Measurements from ENCODE around the gene TGFBR3L.
"Not testable (repeated sequence)": the region's sequence is repeated elsewhere in the genome, so short reads cannot be mapped to it uniquely, and the experiment has no call there.

The TGFBR3L gene

DNA sequence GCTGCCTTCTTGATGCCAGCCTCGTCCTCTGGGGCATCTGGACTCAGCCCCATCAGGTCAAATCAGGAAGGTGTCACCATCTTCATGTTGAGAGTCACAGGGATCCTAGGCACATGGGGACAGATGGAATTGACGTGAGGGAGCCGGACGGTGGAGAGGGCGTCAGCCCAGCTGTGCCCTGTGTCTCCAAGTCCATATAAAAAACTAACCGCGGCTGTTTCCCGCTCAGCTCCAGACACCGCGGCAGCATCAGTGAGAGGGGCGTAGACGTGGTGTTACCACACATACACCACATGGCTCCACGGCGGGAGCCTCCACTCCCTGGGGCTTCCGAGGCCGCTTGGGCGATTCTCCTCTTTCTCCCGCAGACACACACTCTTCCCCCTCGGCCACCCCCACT, 34.8 kb upstream of the TGFBR3L start:
- no peak for DNase-seq (ENCODE audit: low spot score)

DNA sequence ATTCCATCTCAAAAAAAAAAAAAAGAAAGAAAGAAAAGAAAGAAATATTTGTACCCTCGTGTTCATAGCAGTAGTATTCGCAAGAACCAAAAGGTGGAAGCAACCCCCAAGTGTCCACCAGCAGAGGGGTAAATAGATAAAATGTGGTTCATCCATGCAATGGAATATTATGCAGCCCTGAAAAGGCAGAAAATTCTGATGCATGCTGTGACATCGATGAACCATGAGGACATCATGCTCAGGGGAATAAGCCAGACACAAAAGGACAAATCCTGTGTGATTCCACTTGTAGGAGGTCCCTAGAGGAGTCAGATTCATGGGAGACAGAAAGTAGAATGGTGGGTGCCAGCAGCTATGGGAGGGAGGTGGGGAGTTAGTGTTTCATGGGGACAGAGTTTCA, 32.7 kb upstream of the TGFBR3L start:
- DNase-seq (ENCODE audit: low spot score): no peak

DNA sequence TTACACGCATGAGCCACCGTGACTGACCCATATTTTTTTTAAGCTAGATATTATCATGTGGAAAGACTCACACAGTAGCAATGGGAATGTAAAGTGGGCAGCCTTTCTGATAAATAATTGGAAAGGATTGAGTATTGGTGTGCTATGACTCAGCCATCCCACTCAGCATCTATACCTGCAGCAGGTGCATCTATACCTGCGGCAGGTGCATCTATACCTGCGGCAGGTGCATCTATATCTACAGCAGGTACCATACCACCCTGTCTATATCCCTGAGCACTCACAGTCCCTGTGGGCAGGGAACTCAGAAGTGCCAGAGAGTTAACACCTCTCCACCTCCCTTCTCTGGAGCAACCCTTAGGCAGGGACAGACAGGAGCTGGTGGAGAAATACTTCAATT, 31.5 kb upstream of the TGFBR3L start:
- DNase-seq (ENCODE audit: low spot score): no peak

DNA sequence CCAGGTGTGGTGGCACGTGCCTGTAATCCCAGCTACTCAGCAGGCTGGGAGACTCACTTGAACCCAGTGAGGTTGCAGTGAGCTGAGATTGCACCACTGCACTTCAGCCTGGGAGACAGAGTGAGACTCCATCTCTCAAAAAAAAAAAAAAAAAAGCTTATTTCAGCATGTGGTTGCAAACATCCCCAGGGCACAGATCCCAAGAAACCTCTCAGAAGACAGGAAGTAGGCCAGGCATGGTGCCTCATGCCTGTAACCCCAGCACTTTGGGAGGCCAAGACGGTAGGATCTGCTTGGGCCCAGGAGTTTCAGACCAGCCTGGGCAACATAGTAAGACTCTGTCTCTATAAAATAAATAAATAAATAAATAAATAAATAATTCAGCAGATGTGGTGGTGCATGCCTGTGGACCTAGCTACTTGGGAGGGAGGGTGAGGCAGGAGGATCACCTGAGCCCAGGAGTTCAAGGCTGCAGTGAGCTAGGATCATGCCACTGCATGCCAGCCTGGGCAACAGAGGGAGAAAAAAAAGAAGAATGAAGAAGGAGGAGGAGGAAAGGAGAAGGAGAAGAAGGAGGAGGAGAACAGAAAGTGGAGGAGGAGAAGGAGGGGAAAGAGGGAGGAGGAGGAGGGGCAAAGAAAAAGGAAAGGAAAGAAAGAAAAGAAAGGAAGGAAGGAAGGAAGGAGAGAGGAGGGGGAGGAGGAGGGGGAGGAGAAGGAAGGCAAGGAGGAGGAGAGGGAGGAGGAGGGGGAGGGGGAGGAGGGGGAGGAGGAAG, 30.6 kb upstream of the TGFBR3L start:
- DNase-seq (ENCODE audit: low spot score): no peak

DNA sequence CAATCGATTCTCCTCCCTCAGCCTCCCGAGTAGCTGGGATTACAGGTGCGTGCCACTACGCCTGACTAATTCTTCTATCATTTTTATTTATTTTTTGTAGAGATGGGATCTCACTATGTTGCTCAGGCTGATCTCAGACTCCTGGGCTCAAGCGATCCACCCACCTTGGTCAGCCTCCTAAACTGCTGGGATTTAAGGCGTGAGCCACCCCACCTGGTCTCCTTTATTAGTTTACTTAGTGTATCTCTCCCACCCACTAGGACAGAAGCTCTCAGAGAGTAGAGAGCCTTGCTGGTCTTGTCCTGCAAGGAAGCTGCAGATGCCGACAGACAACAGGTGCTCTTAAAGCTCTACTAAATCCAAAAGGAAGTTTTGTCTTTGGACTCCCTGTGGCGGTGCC, 28.8 kb upstream of the TGFBR3L start:
- no peak for DNase-seq (ENCODE audit: low spot score)

DNA sequence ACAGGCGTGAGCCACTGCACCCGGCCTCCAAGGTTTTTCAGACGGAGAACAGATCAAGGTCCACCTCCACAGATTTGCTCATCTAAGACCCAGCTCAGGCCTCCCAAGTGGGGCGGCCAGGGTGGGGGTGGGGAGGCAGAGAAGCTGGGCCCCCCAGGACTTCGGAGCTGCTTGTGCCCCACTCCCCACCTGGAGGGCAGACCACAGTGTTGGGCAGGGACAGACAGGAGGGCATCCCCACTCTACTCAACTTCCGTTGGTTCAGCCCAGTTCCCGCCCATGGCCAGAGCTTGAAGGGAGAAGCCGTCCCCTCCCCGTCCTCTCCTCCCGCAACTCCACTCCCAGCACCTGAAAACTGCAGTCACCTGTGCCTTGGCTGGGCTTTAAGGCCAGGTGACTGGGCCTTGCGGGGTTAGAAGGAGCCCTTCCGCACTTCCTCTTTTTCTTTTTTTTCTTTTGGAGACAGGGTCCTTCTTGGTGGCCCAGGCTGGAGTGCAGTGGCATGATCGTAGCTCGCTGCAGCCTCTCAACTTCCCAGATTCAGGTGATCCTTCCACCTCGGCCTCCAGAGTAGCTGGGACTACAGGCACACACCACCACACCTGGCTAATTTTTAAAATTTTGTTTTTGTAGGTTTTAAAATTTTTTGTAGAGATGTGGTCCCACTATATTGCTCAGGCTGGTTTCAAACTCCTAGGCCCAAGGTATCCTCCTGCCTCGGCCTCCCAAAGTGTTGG, 27.1 kb upstream of the TGFBR3L start:
- DNase-seq (ENCODE audit: low spot score): no peak

DNA sequence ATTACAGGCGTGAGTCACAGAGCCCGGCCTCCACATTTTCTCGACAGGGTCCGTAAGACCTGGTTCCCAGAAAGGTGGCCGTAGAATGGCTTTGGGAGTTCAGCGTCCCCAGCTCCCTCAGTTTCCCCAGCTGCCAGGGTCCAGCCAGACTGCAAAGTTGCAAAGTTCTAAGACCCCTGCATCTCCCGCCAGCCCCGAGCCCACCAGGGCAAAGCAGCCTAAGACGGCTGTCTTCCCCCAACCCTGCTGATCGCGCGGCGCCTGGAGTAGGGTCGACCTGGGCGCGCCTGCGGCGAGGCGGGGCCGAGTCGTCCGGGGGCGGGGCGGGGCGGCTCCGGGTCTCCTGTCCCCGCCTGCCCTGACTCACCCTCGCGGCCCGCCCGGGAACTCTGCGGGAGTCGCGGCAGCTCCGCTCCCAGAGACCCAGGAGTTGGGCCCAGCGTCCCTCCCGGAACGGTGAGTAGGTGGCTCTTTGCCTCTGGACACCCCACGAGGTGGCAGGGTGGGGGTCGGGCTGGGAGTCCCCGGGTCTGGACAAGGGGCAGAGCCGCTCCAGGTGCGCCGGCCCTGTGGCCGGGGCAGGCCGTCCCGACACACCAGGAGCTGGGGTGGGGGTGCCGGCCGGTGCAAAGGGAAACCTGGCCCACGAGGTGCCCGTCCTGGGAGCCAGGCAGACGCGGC, 26.3 kb upstream of the TGFBR3L start, which contains the start of gene LRRC8E:
LRRC8E (plus strand) TSS at position 366 of the 681 bp plus-strand sequence. CDS start 7,094 bp downstream, outside the sequence.
- no peak for DNase-seq (ENCODE audit: low spot score)

DNA sequence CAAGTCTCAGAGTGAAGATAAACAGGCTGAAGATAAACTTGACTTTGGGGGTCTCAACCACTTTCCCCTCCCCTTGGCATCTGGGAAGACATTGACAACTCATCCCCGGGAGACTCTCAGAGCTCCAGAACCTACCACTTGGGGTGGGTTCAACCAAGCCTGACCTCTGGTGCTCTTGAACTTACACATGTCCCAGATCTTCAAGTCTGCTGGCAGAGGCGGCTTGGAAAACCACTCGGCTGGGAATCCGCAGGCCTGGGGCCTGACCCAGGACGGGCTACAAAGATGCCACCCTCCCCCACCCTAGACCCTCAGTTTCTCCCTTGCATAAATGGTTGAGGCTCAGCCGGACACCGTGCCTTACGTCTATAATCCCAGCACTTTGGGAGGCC, 25.8 kb upstream of the TGFBR3L start:
- DNase-seq (ENCODE audit: low spot score): no peak

DNA sequence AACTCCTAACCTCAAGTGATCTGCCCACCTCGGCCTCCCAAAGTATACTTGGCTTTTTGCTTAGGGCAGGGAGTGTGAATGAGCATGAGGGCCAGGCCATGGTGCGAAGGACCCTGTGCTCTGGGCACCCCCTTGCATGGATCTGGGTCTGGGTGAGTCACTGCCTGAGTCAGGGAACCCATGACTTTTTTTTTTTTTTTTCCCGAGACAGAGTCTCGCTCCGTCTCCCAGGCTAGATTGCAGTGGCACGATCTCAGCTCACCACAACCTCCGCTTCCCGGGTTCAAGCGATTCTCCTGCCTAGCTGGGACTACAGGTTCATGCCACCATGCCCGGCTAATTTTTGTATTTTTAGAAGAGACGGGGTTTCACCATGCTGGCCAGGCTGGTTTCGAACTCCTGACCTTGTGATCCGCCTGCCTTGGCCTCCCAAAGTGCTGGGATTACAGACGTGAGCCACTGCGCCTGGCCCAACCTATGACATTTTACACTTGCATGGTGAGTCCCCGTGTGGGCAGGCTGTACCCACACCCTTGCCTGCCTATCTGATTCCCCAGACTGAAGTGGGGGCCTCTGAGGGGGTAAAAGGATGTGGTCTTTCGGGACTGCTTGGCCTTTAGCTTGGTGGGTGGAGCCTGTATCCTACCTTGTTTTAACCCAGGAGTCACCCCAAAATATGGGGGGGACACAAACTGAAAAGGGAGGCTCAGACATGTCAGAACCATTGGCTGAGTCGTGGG, 21.1 kb upstream of the TGFBR3L start:
- not testable (repeated sequence) for DNase-seq (ENCODE audit: low spot score)

DNA sequence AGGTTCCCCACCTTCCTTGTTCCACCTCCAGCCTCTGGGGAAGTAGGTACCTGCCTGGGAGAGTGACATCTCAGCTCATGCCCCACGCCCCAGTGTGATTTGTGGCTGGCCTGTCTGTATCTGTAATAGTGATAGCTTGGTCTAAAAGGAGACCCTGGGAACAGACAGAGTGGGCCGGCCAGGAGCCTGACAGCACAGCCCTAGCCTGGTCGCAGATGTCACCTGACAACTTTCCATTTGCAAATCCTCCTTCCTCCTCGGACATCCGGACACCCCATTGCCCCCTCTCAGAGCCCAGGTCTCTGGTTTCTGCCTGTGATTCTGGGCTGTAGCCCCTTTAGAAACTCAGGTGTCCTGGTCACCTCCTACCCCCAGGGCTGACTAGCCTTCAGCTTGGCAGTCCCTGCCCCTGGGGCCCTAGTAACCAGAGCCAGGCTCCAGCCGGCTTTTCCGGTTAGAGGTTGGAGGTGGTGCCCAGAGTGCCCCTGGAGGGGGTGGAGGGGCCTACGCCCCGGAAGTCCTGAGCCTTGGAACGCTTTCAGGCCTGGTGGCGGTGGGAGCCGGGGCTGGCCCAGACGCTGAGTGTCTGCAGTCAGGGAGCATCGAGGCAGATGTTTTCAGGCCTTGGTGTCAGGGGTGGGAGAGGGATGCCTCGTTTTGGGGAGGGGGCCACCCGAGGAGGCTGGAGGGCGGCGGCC, 19.9 kb upstream of the TGFBR3L start:
- DNase-seq (ENCODE audit: low spot score): no peak

DNA sequence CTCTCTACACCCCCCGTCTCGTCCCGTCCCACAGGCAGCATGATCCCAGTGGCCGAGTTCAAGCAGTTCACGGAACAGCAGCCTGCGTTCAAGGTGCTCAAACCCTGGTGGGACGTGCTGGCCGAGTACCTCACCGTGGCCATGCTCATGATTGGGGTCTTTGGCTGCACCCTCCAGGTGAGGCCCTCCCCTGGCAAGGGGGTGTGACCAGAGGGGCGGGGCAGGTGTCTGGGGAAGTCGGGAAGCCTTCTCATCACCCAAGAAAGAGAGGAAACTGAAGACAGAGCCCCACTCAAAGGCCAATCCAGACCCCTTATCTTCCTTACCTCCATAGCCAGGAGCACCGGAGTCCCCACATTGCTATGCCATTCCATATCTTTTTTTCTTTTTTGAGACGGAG, 19.1 kb upstream of the TGFBR3L start:
- DNase-seq (ENCODE audit: low spot score): no peak

DNA sequence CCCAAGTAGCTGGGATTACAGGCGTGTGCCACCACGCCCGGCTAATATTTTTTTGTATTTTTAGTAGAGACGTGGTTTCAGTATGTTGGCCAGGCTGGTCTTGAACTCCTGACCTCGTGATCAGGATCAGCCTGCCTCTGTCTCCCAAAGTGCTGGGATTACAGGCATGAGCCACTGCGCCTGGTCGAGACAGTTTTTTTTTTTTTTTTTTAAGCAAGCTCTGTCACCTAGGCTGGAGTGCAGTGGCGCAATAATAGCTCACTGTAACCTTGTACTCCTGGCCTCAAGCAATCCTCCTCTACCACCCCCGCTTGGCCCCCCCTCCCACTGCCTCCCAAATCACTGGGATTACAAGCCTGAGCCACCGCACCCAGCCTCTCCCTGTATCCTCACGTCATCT, 17.3 kb upstream of the TGFBR3L start:
- no peak for DNase-seq (ENCODE audit: low spot score)

DNA sequence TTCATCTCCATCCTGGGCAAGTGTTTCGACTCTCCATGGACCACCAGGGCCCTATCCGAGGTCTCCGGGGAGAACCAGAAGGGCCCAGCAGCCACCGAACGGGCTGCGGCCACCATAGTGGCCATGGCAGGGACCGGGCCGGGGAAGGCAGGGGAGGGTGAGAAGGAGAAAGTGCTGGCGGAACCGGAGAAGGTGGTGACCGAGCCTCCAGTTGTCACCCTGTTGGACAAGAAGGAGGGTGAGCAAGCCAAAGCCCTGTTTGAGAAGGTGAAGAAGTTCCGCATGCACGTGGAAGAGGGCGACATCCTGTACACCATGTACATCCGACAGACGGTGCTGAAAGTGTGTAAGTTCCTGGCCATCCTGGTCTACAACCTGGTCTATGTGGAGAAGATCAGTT, 15.7 kb upstream of the TGFBR3L start:
- DNase-seq (ENCODE audit: low spot score): no peak

DNA sequence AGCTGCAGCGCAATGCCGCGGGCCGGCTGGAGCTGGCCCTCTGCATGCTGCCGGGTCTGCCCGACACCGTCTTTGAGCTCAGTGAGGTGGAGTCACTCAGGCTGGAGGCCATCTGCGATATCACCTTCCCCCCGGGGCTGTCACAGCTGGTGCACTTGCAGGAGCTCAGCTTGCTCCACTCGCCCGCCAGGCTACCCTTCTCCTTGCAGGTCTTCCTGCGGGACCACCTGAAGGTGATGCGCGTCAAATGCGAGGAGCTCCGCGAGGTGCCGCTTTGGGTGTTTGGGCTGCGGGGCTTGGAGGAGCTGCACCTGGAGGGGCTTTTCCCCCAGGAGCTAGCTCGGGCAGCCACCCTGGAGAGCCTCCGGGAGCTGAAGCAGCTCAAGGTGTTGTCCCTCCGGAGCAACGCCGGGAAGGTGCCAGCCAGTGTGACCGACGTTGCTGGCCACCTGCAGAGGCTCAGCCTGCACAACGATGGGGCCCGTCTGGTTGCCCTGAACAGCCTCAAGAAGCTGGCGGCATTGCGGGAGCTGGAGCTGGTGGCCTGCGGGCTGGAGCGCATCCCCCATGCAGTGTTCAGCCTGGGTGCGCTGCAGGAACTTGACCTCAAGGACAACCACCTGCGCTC, 14.8 kb upstream of the TGFBR3L start:
- no peak for DNase-seq (ENCODE audit: low spot score)

DNA sequence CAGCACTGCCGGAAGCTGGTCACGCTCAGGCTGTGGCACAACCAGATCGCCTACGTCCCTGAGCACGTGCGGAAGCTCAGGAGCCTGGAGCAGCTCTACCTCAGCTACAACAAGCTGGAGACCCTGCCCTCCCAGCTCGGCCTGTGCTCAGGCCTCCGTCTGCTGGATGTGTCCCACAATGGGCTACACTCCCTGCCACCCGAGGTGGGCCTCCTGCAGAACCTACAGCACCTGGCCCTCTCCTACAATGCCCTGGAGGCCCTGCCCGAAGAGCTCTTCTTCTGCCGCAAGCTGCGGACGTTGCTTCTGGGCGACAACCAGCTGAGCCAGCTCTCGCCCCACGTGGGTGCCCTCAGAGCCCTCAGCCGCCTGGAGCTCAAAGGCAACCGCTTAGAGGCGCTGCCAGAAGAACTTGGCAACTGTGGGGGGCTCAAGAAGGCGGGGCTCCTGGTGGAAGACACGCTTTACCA, 14.2 kb upstream of the TGFBR3L start:
- no peak for DNase-seq (ENCODE audit: low spot score)

DNA sequence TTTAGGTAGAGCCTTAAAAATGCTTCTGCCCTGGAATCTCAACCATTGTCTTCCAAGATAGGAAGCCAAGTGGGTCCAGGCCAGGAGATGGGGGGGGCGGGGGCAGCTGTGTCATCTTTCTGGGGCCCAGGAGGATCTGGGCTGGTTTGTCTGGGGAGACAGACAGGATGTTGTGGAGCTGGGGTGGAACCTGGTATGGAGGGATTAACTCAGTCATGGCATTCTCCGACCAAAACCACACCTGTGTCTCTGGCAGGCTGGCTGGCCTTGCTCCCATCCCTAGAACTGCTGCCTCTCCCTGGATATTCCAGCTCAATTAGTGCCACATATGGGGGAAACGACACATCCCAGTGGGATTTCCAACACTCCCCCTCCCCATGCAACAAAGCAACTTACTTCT, 13.7 kb upstream of the TGFBR3L start:
- no peak for DNase-seq (ENCODE audit: low spot score)

DNA sequence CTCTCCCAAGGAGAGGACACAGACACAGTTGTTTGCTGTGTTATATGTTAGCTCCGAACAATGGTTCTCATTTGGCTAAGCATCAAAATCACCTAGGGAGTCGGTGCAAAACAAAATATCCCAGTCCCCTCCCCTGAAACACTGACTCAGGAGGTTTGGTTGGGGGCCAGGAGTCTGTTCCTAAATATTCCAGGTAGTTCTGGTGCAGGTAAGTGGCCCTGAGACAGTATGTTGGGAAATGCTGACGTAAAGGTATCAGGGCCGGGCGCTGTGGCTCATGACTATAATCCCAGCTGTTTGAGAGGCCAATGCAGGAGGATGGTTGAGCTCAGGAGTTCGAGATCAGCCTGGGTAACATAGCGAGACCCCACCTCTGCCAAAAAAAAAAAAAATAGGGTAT, 13.3 kb upstream of the TGFBR3L start:
- no peak for DNase-seq (ENCODE audit: low spot score)

DNA sequence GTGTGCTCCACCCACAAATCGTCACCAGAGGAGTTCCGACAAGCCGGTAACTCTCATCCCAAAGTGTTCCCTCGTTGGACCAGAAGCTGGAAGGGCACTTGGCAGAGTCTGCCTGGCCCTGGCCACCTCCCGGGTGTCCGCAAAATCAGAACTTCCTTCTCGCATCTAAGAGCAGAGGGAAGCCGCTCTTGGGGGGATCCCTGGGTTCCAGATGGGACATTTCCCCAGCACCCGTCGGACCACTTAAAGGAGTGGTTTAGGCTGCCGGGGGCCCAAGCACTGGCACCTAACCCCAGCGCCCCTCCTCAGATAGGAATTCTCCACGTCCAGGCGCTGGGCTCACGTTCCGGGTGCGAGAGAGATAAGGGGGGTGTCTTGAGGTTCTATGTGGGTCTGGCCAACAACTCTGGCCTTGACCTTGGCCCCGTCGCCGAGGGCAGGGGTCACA, 11.8 kb upstream of the TGFBR3L start:
- no peak for DNase-seq (ENCODE audit: low spot score)

DNA sequence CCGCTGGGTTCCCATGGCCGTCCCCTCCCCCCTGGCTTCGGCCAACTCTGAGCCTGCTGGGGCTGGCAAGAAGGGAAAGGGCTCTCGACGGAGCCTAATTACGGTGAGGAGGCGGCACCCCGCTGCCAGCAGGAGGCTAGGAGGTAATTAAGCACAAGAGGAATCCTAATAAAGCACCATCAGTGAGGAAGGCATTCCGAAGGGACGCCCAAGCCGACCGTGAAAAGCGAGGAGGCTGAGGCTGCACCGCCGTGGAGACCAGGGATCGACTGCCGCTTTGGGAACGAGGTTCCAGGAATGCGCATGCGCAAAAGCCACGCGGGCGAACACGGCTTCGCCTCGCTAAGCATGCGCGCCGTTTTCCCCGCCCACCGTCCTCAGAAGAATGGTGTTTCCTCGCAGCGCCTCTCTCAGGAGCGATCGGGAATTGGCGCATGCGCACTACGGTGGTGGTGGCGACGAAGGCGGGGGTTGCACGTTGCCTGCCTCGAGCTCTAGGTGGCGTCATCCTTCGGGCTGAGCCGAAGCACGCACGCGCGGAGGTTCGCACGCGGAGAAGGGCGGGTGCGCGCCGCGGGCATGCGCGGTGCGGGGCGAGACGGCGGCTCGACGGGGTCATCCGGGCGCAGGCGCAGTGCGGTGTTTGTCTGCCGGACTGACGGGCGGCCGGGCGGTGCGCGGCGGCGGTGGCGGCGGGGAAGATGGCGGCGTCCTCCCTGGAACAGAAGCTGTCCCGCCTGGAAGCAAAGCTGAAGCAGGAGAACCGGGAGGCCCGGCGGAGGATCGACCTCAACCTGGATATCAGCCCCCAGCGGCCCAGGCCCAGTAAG, 11.2 kb upstream of the TGFBR3L start, which contains the start of gene MAP2K7:
MAP2K7 (plus strand) TSS at position 634 of the 830 bp plus-strand sequence; CDS start at position 702, 68 bp downstream.
- peak; percentile 99 for DNase-seq (ENCODE audit: low spot score)
